GM19328 (cell line): Measurements from ENCODE around the gene TRAPPC12.
"Not testable (repeated sequence)": the region's sequence is repeated elsewhere in the genome, so short reads cannot be mapped to it uniquely, and the experiment has no call there.

Source experiments
- ATAC-seq: cut with Tn5 transposase; IDR thresholded peaks from one replicate; pipeline ENCODE4 v1.9.1; 2021; ENCODE audit warnings: mild to moderate bottlenecking, moderate library complexity; ENCODE audit not compliant: unreplicated experiment

Gene TRAPPC12

DNA sequence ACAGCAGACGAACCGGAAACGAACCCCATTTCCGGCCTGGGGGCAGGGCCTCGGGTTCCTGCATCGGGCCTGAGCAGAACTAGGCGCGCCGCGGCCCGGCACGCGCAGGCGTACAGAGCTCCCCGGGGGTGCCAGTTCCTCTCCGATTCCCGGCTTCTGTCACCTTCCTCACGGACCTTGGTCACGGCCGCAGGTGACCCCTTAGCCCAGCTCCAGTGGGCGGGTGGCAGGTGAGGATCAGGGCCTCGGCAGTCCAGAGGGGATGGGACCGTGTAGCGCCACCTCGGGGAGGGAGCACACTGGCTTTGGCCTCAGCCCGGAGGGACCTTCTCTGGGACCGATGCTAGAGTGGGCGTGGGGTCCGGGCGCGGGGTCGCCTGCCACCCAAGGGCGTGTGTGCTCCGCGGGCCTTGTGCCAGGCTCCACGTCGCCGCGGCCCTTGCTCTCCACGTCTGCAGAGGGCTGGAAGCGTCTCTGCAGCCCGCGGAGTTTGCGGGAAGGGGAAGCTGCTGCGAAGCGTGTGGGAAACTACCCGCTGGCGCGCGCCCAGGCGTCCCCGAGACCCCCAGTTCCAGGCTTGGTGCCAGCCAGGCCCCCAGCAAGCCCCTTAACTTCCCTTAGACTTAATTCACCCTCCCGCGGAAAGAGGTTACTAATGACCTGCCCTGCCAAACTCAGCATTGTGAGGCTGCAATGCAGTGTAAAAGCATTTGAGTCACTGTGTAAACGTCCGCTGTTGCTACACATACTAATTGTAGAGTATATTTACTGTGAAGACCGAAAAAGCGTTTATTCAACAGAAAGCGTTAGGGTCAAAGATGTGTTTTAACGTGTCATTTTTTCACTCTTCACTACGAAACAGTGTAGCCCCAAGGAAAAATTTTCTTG, at the start of gene TRAPPC12:
Gene TRAPPC12 (plus strand): TSS at position 48 of the 888 bp plus-strand sequence. CDS start 7,930 bp downstream, outside the sequence.
- ATAC-seq = peak; percentile 77

DNA sequence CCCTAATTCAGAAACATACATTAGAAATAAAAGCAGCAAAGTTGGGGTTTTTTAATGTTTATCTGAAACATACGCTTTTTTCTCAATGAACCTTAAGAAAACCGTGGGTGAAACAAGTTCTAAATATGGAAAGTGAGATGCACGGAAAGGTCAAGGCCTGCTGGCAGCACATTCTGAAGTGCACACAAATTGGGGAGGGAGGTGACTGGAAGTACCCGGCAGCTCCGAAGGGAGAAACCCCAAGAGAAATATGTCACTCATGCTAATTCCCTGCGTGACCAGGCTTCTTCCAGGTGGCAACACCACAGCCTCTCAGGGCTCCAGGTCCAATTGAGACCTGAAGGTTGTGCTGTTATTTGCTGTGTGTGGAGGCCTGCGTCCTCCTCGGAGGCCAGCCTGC, 47.4 kb upstream of the TRAPPC12 start:
- no peak for ATAC-seq

DNA sequence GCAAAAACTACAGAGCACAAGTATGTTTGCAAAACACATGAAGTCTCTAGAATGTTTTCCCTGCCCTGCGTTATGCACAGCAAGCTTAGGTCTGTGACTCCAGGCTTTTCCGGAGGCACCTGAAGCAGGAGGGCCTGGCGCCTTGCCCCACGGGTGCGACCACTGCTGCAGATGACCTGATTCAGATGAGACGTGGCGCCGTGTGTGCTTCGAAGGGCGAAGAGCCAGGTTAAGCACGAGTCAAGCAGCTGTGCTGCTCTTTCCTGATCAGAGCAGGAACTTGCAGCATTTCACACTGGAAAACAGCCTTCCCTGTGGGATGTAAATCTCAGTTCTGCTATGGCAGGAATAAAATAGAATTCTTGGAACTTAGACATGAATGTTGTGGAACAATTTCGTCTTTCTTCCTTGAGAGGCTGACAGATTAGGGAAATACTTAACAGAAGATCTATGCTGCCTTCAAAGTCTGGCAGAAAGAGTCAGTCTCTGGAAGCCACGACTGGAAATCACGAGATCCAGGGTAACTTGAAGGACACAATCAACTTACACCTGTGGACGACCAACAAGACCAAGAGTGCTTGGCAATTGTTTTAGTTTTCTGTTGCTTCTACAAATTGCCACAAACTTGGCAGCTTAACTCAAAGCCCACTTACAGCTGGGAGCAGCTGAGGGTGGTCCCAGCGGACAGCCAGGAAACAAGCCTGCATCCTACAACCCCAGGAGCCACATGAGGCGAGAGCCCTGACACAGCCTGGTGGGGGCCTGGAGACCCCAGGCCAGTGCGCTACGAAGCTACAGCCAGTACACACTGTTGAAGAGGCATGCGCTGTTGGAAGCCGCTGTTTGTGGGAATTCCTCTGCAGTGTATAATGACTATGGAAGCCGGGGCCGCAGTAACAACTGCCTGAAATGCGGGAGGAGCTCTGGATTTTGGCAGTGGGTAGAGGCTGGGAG, 44.8 kb upstream of the TRAPPC12 start:
- no peak for ATAC-seq

DNA sequence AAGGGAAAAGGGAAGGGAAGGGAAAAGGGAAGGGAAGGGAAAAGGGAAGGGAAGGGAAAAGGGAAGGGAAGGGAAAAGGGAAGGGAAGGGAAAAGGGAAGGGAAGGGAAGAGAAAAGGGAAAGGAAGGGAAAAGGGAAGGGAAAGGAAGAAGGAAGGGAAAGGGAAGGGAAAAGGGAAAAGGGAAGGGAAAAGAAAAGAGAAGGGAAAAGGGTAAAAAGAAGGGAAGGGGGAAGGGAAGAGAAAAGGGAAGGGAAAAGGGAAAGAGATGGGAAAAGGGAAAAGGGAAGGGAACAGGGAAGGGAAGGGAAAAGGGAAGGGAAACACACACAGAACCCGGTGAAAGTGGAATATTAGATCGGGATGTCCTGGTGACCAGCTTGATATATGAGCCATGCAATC, 42.6 kb upstream of the TRAPPC12 start:
- no peak for ATAC-seq

DNA sequence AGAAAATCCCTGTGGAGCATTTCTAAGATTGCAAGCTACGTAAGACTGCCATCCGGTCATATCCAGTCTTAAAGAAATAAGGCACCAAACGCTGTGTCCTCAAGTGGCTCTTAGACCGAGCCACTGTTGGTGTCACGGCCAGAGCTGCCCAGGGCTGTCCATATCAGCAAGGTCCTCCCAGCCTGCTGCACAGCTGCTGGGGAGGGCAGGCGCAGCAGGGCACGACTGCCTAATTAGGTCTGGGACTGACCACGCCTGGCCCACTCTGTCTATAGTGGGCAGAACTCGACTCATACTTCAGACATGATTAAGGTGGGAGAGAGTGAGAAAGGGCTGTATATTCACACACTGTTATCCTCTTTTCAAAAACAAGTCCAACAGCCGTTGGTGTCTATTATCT, 41.2 kb upstream of the TRAPPC12 start:
- ATAC-seq = no peak

DNA sequence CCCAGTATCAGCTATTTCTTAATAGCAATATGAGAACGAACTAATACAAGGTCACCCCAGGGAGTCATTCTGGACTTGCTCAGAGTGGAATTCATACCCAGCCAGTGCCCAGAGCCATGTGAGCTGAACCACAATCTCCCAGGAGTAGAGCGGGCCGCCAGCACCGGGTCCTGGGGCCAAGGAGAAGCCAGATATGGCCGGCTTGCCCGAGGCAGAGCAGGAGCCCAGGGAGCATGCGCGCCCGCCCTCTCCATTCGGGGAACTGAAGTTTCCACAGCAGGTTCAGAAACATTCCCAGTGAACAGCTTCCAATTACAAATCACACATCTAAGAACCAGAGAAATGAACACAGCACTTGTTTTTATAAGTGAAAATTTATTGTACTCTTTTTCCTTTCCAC, 39.4 kb upstream of the TRAPPC12 start:
- ATAC-seq = no peak

DNA sequence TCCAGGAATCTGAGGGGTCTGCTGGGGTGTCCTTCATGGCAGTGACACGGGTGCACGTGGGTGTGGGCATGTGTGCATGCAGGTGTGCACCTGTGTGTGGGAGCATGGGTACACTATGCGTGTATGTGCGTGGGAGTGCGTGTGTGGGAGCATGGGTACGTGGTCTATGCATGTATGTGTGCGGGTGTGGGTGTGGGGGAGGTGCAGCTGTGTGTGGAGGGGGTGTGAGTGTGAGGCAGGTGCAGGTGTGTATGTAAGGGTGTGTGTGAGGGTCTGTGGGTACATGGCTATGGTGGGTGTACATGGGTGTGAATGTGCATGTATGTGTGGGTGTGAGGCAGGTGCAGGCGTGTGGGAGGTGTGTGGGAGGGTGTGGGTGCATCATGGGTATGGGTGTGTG, 38.2 kb upstream of the TRAPPC12 start:
- ATAC-seq = no peak

DNA sequence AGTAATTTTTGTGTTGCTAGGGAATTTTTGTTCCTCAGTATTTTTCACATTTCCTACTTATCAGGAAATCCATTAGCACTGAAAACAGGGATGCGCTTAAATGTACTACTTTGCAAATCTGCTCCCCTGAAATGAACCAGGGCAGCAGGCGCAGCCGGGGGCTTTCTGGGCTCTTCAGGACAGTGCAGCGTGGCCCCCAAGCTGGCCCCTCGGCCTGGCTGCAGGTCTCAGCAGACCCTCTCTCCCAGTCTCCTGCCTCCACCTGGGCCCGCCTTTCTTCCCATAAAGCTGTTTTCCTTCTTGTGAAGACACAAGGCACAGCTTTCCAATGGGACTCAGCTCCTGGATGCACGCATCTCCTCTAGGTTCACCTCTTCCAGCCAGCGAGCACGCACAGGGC, 37.2 kb upstream of the TRAPPC12 start:
- ATAC-seq = no peak

DNA sequence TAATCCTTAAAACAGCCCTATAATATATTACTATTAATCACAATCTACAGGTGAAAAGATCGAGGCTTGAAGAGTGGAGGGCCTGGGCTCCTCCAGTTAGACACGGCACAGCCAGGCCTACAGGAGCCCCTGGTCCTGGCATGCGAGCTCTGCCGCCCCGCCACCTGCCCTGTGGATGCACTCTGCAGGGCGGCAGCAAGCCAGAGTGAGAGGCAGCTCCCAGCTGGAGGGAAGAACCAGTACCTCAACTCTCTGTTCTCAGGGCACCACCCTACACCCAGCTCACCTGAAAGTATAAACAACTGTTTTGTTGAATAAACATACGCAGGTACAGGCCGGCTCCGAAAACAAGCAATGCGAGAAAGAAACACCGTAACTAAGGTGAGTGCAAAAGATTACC, 36.5 kb upstream of the TRAPPC12 start:
- no peak for ATAC-seq

DNA sequence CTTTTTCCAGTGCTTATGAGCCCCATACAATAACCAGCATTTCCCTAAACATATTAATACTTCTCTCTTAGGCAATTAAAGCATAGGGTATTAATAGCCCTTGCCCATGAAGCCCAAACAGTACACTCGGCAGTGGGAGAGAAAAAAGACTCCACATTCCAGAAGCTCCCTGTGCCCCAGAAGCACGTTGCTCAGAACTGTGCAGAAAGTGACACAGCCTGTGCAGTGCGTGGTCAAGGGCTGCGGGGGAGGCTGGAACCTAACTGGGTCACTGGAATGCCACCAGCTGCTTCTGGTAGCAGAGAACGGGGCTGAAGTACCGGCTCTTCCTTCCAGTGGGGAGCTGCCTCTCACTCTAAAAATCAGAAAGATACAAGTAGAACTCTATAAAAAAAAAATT, 34.6 kb upstream of the TRAPPC12 start:
- ATAC-seq = no peak

DNA sequence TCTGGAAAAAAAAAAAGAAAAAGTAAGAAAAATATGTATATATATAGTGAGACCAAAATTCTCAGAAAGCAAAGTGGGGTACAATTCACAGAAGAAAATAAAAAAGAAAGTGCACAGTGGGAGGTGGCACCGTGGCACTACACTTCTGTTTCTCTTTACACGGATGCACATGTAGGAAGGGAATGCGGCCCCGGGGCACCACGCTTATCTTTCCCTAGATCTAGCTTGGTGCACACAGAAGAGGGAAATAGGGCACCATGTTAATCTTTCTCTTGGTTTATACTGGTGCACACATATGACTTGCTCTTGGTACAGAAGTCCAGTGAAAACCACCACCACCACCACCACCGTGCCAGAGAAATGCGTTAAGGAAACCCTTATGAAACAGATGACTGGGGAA, 33.9 kb upstream of the TRAPPC12 start:
- ATAC-seq = no peak

DNA sequence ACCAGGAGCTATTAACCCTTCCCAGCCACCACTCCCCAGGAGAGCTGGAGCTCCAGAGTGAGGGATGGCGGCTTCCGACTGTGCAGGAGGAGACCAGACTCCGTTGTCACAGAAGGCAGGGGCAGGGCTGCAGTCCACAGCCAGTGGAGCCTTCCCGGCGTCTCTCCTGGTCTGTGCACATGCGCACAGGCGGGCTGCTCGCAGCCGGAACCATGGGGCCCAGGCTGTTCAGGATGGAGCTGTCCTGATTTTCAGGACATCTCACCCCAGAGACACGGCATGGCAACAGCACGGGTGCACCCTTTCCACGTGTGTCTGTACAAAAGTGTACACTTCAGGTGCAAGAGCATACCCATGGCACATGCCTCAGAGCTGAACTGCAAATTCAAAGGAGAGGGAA, 30.7 kb upstream of the TRAPPC12 start:
- ATAC-seq = no peak

DNA sequence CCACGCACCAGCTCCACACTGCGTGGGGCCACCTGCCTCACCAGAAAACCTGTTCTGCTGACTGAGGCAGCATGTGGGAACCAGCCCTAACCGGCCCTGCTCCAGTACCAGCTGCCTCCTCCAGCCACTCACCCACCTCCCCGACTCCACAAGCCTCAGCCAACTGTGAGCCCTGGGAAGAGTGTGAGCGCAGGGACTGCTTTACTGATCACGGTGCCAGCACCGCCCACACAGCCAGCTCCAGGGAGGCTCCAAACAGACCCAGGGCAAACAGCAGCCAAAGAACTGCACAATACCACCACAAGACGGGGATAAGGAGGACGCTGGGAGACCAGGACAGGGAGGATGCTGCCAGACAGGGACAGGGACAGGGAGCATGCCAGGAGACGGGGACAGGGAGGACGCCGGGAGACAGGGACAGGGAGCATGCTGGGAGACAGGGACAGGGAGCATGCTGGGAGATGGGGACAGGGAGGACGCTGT, 30.2 kb upstream of the TRAPPC12 start:
- ATAC-seq = no peak

DNA sequence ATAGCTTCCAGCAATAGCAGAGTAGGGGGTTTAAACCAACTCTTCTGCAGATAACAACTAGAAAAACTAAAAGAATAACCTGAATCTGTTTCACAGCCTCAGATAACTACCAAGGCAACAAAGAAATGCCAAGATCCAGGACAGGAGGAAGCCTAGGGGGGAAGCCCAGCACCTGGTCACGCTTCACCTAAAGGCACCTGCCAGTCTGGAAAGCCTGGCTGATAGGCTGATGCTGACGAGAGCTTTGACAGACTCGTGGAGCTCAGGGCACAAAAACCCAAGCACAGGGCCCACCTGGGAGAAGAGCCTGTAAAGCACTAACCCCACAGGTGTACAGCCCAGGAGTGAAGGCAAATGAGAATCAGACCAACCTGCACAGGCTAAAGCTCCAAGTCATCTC, 24.5 kb upstream of the TRAPPC12 start:
- no peak for ATAC-seq

DNA sequence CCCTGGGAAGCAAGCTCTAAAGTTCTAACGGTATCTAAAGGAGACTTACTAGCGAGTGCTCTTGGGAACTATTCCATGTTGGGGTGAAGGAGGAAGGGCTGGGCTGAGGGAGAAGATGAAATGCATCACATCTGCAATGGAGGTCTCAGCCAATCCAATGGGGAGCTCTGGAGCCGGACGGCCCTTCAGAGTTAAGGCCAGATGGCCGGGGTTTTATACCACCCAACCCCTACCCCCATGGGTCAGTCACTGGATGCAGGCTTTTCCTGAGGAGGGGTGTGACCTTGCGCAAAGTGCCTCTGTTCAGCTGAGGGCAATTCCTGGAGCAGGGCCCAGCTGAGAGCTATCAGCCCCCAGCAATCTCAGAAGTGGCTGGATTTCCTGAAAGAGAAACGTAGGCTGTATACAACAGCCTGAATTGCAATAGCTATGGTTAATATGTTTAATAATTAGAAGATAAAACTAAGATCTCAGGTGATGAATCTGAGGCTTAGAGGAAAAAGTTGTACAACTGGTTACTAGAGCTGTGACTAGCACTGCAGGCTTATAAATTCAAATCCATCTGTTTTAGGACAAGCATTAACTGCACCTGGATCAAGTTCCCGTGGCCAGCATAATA, 23.4 kb upstream of the TRAPPC12 start:
- no peak for ATAC-seq

DNA sequence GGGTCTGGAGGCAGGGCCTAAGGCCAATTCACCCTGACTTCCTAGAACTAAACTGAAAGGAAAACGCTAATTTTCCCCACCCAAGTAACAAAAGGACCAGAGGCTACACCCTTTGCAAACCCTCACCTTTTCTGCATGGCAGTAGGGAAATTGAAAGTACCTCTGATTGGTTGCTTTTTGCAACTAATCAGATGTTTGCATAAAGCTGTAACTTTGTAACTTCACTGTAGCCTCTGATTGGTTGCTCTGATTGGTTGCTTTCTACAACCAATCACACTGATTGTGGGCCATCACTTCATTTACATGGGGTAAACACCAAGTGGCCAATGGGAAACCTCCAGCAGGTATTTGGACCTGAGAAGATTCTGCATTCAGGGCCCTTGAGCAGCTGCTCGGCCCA, 22.7 kb upstream of the TRAPPC12 start:
- ATAC-seq = no peak

DNA sequence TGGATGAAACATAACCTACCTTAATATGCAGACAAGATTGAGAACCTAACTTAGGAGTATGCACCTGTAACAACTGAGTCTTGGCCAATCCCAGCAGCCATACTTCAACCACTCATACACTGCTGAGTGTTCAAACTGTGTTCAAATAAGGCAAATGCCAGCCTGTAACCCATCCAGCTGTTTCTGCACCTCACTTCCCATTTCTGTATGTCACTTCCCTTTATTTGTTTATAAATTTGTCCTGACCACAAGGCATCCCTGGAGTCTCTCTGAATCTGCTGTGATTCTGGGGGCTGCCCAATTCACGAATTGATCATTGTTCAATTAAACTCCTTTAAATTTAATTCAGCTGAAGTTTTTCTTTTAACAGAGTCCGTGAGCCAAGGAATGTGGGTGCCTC, 22.0 kb upstream of the TRAPPC12 start:
- ATAC-seq = not testable (repeated sequence)

DNA sequence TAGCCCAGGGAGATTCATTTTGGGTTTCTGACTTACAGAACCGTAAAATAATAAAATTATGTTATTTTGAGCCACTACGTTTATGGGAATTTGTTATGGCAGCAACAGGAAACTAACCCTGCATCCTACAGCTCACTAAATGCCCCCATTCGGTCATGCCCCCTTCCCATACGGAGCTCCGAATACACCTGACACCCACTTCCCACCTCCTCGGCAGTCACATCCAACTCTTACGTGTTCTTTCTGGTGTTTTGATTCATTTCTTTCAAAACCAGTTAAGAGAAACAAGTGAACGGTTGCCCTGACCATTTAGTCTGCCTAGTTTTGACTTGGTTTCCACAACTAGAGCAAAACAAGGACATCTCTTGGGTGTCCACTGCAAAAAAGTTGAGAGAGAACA, 21.6 kb upstream of the TRAPPC12 start:
- no peak for ATAC-seq

DNA sequence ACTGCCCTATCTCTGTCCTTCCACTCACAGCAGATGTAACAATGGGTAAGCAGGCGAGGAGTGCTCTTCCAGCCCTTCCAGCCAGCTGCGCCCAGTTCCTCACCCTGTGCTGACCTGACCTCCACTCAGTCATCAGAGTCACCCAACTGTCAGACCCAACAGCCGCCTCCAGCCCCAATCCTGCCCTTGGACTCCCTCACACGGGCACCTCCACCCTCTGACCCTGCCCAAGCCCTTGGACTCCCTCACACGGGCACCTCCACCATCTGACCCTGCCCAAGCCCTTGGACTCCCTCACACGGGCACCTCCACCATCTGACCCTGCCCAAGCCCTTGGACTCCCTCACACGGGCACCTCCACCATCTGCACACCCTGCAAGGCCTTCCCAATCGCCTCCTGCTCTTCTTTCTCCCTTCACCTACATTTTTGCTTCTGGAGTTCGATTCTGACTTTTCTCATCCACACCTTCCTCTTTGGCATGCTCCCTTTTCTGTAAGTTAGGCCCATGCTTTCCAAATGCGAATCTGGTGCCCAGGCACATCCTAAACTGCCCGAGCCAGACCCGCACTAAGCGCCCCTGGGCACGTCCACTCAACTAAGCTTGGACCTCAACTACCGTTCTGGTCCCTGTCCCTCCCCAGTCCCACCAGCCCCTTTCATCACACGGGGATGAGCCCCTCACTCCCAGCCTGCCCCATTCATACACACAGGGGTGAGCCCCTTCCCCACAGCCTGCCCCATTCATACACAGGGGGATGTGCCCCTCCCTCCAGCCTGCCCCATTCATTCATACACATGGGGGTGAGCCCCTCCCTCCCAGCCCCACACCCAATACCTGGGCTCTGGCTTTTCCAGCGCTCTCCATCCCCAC, 17.7 kb upstream of the TRAPPC12 start:
- no peak for ATAC-seq

DNA sequence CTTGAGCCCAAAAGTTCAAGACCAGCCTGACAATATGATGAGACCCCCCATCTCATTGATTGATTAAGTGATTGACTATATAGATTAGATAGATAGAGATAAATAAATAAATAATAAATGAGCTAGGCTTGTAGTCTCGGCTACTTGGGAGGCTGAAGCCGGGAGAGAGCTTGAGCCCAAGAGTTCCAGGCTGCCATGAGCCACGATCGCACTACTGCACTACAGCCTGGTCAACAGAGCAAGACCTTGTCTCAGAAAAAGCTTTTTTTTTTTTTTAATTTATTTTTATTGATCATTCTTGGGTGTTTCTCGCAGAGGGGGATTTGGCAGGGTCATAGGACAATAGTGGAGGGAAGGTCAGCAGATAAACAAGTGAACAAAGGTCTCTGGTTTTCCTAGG, 14.3 kb upstream of the TRAPPC12 start:
- no peak for ATAC-seq
